ENCODE data around the gene GABPB2. TPM values are rescaled to one million over a fixed set of nuclear protein-coding genes. Genes with fewer than 3 reads are reported as not detected.

GABPB2 gene
- total and polyA plus RNA-seq, 2 of the 13 experiments (the other 11 are each of a cell fraction or from before 2014, with no cell fraction given), result 0.09 TPM; not detected in 1

DNA sequence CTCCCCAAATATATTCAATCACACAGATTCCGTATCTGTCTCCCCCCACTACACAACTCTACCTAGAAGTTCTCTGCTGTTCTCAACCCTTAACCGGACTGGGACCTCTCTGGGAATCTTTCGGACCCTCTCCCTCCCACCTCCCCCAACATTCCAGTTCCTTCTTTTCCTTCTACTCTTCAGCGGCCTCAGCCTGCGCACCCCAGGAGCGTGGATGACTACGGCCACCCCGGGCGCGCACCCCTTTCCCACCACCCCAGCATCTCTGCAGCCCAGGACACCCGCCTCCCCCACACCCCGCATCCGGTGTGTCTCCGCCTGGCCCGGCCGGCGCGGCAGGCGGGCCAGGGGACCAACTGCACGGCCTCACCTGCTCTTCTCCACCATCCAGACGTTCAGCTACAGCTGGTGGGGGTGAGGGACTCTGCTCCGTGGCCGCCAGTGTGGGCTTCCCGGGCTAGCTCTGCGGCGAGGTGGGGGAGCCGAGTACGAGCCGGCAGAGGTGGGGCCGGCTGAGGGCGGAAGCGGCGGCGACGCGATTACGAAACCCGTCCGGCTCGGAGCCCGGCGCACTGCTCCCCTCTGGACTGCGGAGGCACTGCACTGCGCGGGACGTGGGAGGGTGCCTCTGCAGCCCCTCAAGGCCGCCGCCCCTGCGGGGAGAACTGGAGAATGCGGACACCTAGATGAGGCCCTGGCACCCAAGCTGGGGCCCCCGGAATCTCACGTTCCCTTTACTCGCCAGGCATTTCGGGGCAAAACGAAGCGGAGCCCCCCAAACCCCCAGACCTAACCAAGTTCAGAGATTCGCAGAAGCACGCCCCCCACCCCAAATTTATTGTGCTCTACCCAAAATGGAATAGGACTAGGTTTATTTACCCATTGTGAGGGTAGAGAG lies 11.2 kb upstream of the GABPB2 start, which contains the start of gene CDC42SE1 (continued):
- TF ChIP-seq RAD21 (CRISPR knock-in tag; IDR thresholded peaks at IDR 0.05) (peak; percentile 66; the same call in 1 of the 2 replicates), HMG20B (CRISPR knock-in tag; conservative IDR thresholded peaks at IDR 0.05) (no peak), ZC3H13 (CRISPR knock-in tag; IDR thresholded peaks at IDR 0.05) (peak; percentile 84; the same call in 1 of the 2 replicates), MTA1 (CRISPR knock-in tag; IDR thresholded peaks at IDR 0.05; ENCODE audit: borderline replicate concordance) (peak; percentile 75; the same call in 1 of the 2 replicates), ZNF331 (CRISPR knock-in tag; IDR thresholded peaks at IDR 0.05) (peak; percentile 87), FOXK1 (CRISPR knock-in tag; IDR thresholded peaks at IDR 0.05; ENCODE audit: borderline replicate concordance, low read depth) (peak; percentile 62; the same call in 1 of the 2 replicates), RARG (CRISPR knock-in tag; IDR thresholded peaks at IDR 0.05; ENCODE audit: low read depth) (no peak), ZNF781 (CRISPR knock-in tag; IDR thresholded peaks at IDR 0.05; ENCODE audit: borderline replicate concordance, not compliant biosample characterization) (peak; percentile 23), KAT2B (IDR thresholded peaks at IDR 0.05; ENCODE audit: borderline replicate concordance, low read depth, low read length) (no peak), ATRX (CRISPR knock-in tag; IDR thresholded peaks at IDR 0.05; ENCODE audit: borderline replicate concordance) (no peak), NKX3-1 (CRISPR knock-in tag; IDR thresholded peaks at IDR 0.05) (no peak), AGO1 (IDR thresholded peaks at IDR 0.05; ENCODE audit: low read depth, low read length, poor library complexity, severe bottlenecking) (no peak), GATA4 (IDR thresholded peaks at IDR 0.05; ENCODE audit: borderline replicate concordance, low read depth) (no peak), PHF5A (CRISPR knock-in tag; IDR thresholded peaks at IDR 0.05; ENCODE audit: low read depth, unreplicated experiment) (no peak)
- TF ChIP-seq, protein P1, sequence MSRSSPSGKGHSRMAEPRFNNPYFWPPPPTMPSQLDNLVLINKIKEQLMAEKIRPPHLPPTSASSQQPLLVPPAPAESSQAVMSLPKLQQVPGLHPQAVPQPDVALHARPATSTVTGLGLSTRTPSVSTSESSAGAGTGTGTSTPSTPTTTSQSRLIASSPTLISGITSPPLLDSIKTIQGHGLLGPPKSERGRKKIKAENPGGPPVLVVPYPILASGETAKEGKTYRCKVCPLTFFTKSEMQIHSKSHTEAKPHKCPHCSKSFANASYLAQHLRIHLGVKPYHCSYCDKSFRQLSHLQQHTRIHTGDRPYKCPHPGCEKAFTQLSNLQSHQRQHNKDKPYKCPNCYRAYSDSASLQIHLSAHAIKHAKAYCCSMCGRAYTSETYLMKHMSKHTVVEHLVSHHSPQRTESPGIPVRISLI (CRISPR knock-in tag; IDR thresholded peaks at IDR 0.05; ENCODE audit: borderline replicate concordance), result no peak
- TF ChIP-seq, protein P2, sequence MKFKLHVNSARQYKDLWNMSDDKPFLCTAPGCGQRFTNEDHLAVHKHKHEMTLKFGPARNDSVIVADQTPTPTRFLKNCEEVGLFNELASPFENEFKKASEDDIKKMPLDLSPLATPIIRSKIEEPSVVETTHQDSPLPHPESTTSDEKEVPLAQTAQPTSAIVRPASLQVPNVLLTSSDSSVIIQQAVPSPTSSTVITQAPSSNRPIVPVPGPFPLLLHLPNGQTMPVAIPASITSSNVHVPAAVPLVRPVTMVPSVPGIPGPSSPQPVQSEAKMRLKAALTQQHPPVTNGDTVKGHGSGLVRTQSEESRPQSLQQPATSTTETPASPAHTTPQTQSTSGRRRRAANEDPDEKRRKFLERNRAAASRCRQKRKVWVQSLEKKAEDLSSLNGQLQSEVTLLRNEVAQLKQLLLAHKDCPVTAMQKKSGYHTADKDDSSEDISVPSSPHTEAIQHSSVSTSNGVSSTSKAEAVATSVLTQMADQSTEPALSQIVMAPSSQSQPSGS (CRISPR knock-in tag; IDR thresholded peaks at IDR 0.05), result 0 out of 2 replicates have a peak, but pooled peaks have one; percentile 25
- TF ChIP-seq, protein P3, sequence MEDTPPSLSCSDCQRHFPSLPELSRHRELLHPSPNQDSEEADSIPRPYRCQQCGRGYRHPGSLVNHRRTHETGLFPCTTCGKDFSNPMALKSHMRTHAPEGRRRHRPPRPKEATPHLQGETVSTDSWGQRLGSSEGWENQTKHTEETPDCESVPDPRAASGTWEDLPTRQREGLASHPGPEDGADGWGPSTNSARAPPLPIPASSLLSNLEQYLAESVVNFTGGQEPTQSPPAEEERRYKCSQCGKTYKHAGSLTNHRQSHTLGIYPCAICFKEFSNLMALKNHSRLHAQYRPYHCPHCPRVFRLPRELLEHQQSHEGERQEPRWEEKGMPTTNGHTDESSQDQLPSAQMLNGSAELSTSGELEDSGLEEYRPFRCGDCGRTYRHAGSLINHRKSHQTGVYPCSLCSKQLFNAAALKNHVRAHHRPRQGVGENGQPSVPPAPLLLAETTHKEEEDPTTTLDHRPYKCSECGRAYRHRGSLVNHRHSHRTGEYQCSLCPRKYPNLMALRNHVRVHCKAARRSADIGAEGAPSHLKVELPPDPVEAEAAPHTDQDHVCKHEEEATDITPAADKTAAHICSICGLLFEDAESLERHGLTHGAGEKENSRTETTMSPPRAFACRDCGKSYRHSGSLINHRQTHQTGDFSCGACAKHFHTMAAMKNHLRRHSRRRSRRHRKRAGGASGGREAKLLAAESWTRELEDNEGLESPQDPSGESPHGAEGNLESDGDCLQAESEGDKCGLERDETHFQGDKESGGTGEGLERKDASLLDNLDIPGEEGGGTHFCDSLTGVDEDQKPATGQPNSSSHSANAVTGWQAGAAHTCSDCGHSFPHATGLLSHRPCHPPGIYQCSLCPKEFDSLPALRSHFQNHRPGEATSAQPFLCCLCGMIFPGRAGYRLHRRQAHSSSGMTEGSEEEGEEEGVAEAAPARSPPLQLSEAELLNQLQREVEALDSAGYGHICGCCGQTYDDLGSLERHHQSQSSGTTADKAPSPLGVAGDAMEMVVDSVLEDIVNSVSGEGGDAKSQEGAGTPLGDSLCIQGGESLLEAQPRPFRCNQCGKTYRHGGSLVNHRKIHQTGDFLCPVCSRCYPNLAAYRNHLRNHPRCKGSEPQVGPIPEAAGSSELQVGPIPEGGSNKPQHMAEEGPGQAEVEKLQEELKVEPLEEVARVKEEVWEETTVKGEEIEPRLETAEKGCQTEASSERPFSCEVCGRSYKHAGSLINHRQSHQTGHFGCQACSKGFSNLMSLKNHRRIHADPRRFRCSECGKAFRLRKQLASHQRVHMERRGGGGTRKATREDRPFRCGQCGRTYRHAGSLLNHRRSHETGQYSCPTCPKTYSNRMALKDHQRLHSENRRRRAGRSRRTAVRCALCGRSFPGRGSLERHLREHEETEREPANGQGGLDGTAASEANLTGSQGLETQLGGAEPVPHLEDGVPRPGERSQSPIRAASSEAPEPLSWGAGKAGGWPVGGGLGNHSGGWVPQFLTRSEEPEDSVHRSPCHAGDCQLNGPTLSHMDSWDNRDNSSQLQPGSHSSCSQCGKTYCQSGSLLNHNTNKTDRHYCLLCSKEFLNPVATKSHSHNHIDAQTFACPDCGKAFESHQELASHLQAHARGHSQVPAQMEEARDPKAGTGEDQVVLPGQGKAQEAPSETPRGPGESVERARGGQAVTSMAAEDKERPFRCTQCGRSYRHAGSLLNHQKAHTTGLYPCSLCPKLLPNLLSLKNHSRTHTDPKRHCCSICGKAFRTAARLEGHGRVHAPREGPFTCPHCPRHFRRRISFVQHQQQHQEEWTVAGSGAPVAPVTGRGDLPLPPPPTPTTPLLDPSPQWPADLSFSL (CRISPR knock-in tag; IDR thresholded peaks at IDR 0.05), result no peak
- TF ChIP-seq, protein P4, sequence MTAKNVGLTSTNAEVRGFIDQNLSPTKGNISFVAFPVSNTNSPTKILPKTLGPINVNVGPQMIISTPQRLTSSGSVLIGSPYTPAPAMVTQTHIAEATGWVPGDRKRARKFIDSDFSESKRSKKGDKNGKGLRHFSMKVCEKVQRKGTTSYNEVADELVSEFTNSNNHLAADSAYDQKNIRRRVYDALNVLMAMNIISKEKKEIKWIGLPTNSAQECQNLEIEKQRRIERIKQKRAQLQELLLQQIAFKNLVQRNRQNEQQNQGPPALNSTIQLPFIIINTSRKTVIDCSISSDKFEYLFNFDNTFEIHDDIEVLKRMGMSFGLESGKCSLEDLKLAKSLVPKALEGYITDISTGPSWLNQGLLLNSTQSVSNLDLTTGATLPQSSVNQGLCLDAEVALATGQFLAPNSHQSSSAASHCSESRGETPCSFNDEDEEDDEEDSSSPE (CRISPR knock-in tag; IDR thresholded peaks at IDR 0.05), result peak; percentile 51; the same call in 1 of the 2 replicates
